NAMALWA (cell line): ENCODE measurements around the gene C1orf94.

Experiments used
- DNase-seq: peaks from one replicate; pipeline ENCODE4 v3.0.0-alpha.2; 2015; ENCODE audit warnings: low spot score

Gene C1orf94

DNA sequence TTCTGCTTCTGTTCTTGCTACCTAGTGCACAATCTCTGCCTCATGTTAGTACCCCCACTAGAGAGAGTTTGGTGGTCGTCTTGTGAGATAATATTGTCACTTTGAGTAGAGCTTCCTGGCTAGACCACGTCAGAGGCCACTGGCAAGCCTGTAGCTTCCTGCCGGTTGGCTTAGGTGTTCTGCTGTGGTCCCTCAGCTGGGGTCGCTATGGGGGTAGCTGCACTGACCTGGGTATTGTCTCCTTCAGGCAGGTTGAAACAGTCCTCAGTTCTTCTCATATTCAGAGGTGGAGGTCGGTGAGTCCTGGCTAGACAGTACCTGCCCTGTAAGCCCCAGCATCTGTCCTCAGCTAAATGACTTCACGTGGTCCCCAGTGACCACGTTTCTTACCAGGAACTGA is 86.2 kb downstream of the C1orf94 start:
- no peak for DNase-seq

DNA sequence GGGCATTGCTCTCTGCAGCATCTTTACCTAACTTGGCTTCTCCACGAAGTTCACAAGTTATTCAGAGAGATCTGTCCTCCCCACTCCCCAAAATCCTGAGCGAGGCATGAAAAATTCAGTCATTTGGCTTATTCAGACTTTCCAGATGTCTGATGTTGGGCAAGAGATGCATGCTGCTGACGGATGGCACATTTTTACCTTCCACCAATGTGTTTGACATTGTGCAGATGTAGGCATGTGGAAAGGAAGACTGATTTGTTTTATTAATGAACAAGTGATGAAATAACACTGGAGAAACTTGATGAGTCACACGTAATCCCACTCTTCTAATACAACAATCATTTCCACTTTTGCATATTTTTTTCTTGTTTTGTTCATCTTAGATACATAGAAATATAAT is 86.7 kb downstream of the C1orf94 start:
- no peak for DNase-seq

DNA sequence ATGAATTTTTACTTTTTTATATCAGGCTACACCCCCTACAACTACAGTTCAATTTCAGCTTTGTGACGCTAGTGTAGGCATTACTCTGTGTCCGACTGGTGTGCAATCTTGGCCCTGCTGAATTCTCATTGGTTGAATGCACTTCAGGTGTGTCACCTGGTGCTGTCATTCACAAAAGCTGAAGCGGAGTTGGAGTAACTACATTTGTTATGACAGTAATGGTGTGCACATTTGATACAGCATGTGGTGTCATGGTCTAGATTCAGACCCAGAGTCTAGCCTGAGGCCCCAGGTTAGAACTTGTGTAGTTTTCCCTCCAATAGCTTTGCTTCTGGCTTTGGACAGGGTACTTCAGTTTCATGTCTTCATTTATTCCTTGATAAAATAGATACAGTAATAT is 88.7 kb downstream of the C1orf94 start:
- DNase-seq, result no peak

DNA sequence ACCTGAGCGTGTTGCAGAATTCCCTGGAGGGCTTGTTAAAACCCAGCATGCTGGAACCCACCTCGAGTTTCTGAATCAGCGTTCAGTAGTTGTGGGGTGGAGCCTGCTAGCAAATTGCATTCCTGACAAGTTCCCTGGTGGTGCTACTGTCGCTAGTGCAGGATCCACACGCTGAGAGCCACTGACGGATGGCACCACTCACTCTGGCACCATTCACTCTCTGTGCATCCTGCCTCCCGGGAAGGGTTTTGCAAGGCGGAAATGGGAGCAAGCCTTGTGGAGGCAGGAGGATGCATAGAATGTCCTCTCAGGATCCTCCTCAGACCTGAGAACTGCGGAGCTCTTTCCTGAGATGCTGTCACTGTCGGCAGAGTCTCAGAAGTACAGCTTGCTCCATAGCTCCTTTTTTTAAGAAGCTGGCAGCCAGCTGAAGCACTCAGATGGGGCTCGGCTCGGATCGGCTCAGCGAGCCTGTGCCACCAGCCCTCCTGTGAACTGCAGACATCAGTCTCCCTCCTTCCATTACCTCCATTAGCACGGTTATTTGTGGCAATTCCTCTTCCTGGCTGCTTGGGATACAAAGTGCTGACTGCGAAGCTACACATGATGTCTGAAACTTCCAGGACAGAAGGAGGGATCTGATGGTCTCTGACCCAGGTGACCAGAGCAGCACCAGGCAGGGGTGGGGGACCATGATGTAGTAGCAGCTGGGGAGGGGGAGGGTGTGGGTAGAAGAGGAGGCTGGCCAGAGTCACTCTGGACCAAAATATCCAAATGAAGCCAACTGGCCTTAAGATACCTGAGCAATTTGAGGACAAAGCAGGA is 89.6 kb downstream of the C1orf94 start:
- no peak for DNase-seq

DNA sequence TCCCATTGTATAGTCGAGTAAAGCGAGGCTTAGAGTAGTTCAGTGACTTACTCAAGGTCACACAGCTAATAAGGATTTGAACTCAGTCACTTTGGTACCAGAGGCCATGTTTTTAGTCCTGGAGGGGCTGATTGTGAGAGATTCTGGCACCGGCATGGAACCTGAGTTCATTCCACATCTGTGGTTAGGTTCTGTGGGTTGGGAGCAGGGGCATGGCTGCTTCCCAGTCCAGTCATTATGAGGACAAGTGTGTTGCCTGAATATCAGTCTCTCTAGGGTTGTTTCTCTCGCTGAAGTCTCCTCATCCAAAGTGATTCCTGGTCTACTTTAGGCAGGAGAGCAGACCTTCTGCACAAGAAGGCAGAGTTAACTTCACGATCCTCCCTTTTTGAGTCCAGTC is 90.6 kb downstream of the C1orf94 start:
- no peak for DNase-seq

DNA sequence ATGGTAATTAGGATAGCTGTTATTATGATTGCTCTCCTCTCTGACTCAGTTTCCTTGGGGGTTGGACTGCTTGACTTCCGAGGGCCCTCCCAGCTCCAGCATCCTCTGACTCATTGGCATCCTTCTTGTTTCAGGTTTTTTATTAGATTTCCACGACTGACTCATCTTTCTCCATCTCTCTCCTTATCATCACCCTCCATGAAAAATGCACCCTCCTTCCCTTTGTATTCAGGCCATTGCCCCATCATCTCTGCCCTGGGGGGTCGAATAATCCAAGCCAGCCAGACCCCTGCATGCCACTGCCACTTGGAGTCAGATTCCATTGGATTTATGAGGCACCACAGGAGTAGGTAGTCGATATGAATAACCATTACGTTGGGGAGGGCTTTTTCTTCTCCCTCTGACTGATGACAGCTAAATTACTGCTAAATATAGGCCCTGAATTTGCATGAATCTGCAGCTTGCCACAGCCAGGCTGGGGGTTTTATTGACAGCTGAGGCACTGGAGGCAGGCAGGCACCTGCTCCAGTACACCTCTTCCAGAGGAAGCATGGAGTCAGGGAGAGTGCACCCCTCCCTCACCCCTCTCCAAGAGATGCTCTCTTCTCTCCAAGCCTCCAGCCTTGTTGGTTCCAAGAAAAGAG is 91.7 kb downstream of the C1orf94 start:
- DNase-seq, result peak; percentile 2
